ENCODE measurements around the gene SETBP1. TPM values are rescaled to one million over a fixed set of nuclear protein-coding genes. Genes with fewer than 3 reads are reported as not detected.

Gene SETBP1
- total and polyA plus RNA-seq, 2 of the 4 experiments (the other 2 are of a cell fraction): 0.19 to 0.36 TPM

DNA sequence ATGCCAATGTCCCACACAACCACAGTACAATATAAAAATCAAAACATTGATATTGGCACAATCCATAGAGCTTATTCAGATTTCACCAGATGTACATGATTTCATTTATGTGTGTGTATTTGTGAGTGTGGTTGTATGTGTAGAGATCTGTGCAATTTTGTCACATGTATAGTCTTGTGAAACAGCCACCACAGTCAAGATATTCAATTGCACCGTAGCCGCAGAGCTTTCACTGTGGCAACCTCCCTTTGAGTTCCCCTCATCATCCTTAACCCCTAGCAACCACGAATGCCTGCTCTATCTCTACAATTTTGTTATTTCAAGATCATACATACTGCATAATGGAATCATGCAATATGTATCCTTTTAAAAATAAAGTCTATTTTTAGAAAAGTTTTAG lies 391.3 kb downstream of the SETBP1 start:
- no peaks in the 10 kb centered on the region for H4K20me1 ChIP-seq (ENCODE audit: insufficient read depth, low read length)
- no peak for DNase-seq
- H3K18ac ChIP-seq (ENCODE audit: low read depth, low read length): no peak overlapping the region
- WGBS, 2 experiments (ENCODE audit: extremely low coverage in 2 of 2, insufficient read length in 1 of 2): 100% methylated on average over 1 of the region's 3 CpGs; no CpG with 5 or more reads in 1 of the 2 experiments
- intact Hi-C loops (cut with micrococcal nuclease) (no loop called here), in situ Hi-C loops (cut with MboI; ENCODE audit: low sequenced_read_pairs) (no loop called here), dilution Hi-C loops (cut with HindIII; ENCODE audit: low sequenced_read_pairs, unreplicated experiment) (no loop called here)
- no peaks in the 10 kb centered on the region for H3K36me3 ChIP-seq (ENCODE audit: control insufficient read depth, insufficient read depth, low read length)
- ATAC-seq (ENCODE audit: low read depth): no peak
- no peak overlapping the region for H4K91ac ChIP-seq (ENCODE audit: insufficient read depth, low read depth, low read length)
- no peak overlapping the region for H2AK5ac ChIP-seq (ENCODE audit: low read depth, low read length)
- H3K56ac ChIP-seq (ENCODE audit: extremely low read depth, insufficient read depth, low read length): no peak overlapping the region
- no peak overlapping the region for H2AK9ac ChIP-seq (replicated peaks; ENCODE audit: low read depth, low read length, poor library complexity)
- POLR2A ChIA-PET (ENCODE audit: unreplicated experiment): no interaction called here
- no peak overlapping the region for H3K4me3 ChIP-seq (ENCODE audit: insufficient read depth, low read depth, low read length)
- H3K9me1 ChIP-seq (ENCODE audit: insufficient read depth, low read length): no peaks in the 10 kb centered on the region
- no peak overlapping the region for H3K4me2 ChIP-seq (ENCODE audit: low read depth, low read length)
- no peak overlapping the region for H3K4ac ChIP-seq (ENCODE audit: low read depth, low read length)
- no peaks in the 10 kb centered on the region for H3K79me1 ChIP-seq (ENCODE audit: low read depth in 1 of 2, low read length in 2 of 2)
- no peak overlapping the region for H2BK20ac ChIP-seq (ENCODE audit: low read depth, low read length)
- H3K27ac ChIP-seq (ENCODE audit: insufficient read depth, low read length): no peak overlapping the region
- no peaks in the 10 kb centered on the region for H3K9me3 ChIP-seq (ENCODE audit: control insufficient read depth, insufficient read depth, low read length)
- H3K23ac ChIP-seq (ENCODE audit: low read depth, low read length): no peak overlapping the region
- peaks cover 7% of the 10 kb centered on the region for H3K27me3 ChIP-seq (ENCODE audit: control insufficient read depth, insufficient read depth, low read length)
- TF ChIP-seq FOS (IDR thresholded peaks at IDR 0.05; ENCODE audit: low read depth, low read length) (no peak), CEBPB (IDR thresholded peaks at IDR 0.05; ENCODE audit: low read depth, low read length) (no peak), RFX5 (IDR thresholded peaks at IDR 0.05; ENCODE audit: low read depth, low read length) (no peak), RAD21 (IDR thresholded peaks at IDR 0.05; ENCODE audit: low read length) (no peak), MXI1 (IDR thresholded peaks at IDR 0.05; ENCODE audit: borderline replicate concordance, low read depth, low read length) (no peak)
- no peak overlapping the region for H2BK120ac ChIP-seq (ENCODE audit: low read depth, low read length)
- no TSS peak for BruUV-seq (replicated peaks)
- H4K8ac ChIP-seq (ENCODE audit: low read depth in 2 of 2, low read length in 2 of 2): no peak overlapping the region
- H4K5ac ChIP-seq (ENCODE audit: low read depth, low read length): no peak overlapping the region
- H2AFZ ChIP-seq (replicated peaks; ENCODE audit: low read length, poor library complexity): no peak overlapping the region
- no peak overlapping the region for H2BK5ac ChIP-seq (ENCODE audit: low read depth, low read length, poor library complexity, severe bottlenecking)
- no peak overlapping the region for H2BK15ac ChIP-seq (ENCODE audit: low read depth, low read length)
- H3K14ac ChIP-seq (replicated peaks; ENCODE audit: low read depth, low read length): no peak overlapping the region
- CTCF ChIA-PET: no interaction called here
- no peak overlapping the region for H3K9ac ChIP-seq (ENCODE audit: low read depth, low read length)
- H3K4me1 ChIP-seq (ENCODE audit: control insufficient read depth, insufficient read depth, low read length): no peaks in the 10 kb centered on the region

All from IMR-90 (cell line).